Mesendoderm (in vitro differentiated cells): ENCODE results near the gene BACH2.
A peak's percentile ranks its signal among the peaks of the same experiment; 100 is the strongest.

Source experiments
- DNase-seq: peaks from one replicate; pipeline ENCODE4 v3.0.0; 2013
- H2AK5ac ChIP-seq: 2 replicates; pipeline ENCODE4 v1.6.1; 2013; ENCODE audit warnings: low read length, inconsistent platforms
- H2BK120ac ChIP-seq: 2 replicates; pipeline ENCODE4 v1.6.1; 2013; ENCODE audit warnings: low read depth, mild to moderate bottlenecking, low read length, moderate library complexity, mixed read lengths
- H2BK15ac ChIP-seq: replicated peaks from 2 replicates; pipeline ENCODE4 v1.6.1; 2013; ENCODE audit warnings: low read depth, mild to moderate bottlenecking, moderate library complexity
- H2BK5ac ChIP-seq: 2 replicates; pipeline ENCODE4 v1.6.1; 2013; ENCODE audit warnings: low read length, inconsistent platforms
- H3K18ac ChIP-seq: 2 replicates; pipeline ENCODE4 v1.6.1; 2013; ENCODE audit warnings: mild to moderate bottlenecking, low read length, mixed read lengths
- H3K23ac ChIP-seq: one replicate; pipeline ENCODE4 v1.6.1; 2013; ENCODE audit warnings: low read length
- H3K27ac ChIP-seq: 2 replicates; pipeline ENCODE4 v1.5.1; 2013; ENCODE audit warnings: low read depth, mild to moderate bottlenecking, inconsistent platforms, low read length, moderate library complexity
- H3K27me3 ChIP-seq: 2 replicates; pipeline ENCODE4 v1.6.1; 2013; ENCODE audit warnings: low read length, control low read depth, mild to moderate bottlenecking, inconsistent platforms; ENCODE audit not compliant: insufficient read depth, poor library complexity
- H3K36me3 ChIP-seq: 2 replicates; pipeline ENCODE4 v1.6.1; 2013; ENCODE audit warnings: low read length, inconsistent platforms; ENCODE audit not compliant: control insufficient read depth, insufficient read depth
- H3K4ac ChIP-seq: one replicate; pipeline ENCODE4 v1.6.1; 2013; ENCODE audit warnings: low read depth, mild to moderate bottlenecking, low read length, moderate library complexity
- H3K4me1 ChIP-seq: 2 replicates; pipeline ENCODE4 v1.6.1; 2013; ENCODE audit warnings: low read depth, low read length, inconsistent platforms; ENCODE audit not compliant: control insufficient read depth
- H3K4me2 ChIP-seq: 2 replicates; pipeline ENCODE4 v1.6.1; 2013; ENCODE audit warnings: low read length
- H3K4me3 ChIP-seq: 2 replicates; pipeline ENCODE4 v1.5.1; 2013; ENCODE audit warnings: mild to moderate bottlenecking, low read length
- H3K56ac ChIP-seq: one replicate; pipeline ENCODE4 v1.6.1; 2013; ENCODE audit warnings: low read length
- H3K79me1 ChIP-seq: 2 replicates; pipeline ENCODE4 v1.6.1; 2013; ENCODE audit warnings: low read length, inconsistent platforms
- H3K79me2 ChIP-seq: 2 replicates; pipeline ENCODE4 v1.6.1; 2013; ENCODE audit warnings: mild to moderate bottlenecking, low read length; ENCODE audit not compliant: control insufficient read depth, insufficient read depth
- H3K9ac ChIP-seq: 2 replicates; pipeline ENCODE4 v1.6.1; 2013; ENCODE audit warnings: low read length, inconsistent platforms
- H4K5ac ChIP-seq: one replicate; pipeline ENCODE4 v1.6.1; 2013; ENCODE audit warnings: low read length
- H4K8ac ChIP-seq: one replicate; pipeline ENCODE4 v1.6.1; 2013; ENCODE audit warnings: low read depth, mild to moderate bottlenecking, control low read depth, low read length, moderate library complexity
- WGBS: extraction: QIAGEN DNeasy Blood & Tissue Kit; methylation state at CpG from one replicate; pipeline ENCODE4 v1.1.7; 2013; ENCODE audit warnings: low lambda C conversion rate, missing lambda C conversion rate; ENCODE audit not compliant: insufficient coverage; ENCODE audit errors: extremely low coverage; 5-methylcytosine and 5-hydroxymethylcytosine counted together

The BACH2 gene

DNA sequence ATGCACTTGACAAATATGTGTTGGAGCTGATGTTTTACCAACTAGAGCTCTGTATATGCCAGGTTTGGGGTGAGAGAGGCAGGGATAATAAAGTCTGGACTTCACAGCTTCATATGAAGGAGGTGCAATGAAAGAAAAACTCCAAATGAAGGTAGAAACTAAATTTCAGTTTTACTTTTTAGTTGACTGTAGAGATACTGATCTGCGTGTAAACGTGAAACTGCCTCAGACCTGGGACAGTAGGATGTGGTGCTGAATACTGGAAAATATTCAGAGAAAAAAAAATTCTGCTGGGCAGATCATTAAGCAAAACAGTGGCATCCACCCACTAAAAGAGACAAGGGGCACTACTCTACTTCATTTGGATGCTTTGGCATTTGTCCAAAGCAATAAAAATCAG lies 94.5 kb downstream of the BACH2 start:
- Histone ChIP-seq H2AK5ac (no peak overlapping the region), H4K5ac (no peak overlapping the region), H3K36me3 (no peaks in the 10 kb centered on the region), H3K79me1 (no peaks in the 10 kb centered on the region), H3K27ac (no peak overlapping the region), H3K4me3 (no peak overlapping the region), H3K4me1 (no peaks in the 10 kb centered on the region), H3K27me3 (no peaks in the 10 kb centered on the region), H3K9ac (no peak overlapping the region), H3K23ac (no peak overlapping the region), H3K18ac (no peak overlapping the region), H2BK5ac (no peak overlapping the region), H2BK15ac (no peak overlapping the region), H2BK120ac (no peak overlapping the region), H3K56ac (no peak overlapping the region), H4K8ac (no peak overlapping the region), H3K79me2 (no peaks in the 10 kb centered on the region), H3K4me2 (no peak overlapping the region), H3K4ac (no peak overlapping the region)
- WGBS = no CpG with 5 or more reads among the region's 2 CpGs
- no peak for DNase-seq

DNA sequence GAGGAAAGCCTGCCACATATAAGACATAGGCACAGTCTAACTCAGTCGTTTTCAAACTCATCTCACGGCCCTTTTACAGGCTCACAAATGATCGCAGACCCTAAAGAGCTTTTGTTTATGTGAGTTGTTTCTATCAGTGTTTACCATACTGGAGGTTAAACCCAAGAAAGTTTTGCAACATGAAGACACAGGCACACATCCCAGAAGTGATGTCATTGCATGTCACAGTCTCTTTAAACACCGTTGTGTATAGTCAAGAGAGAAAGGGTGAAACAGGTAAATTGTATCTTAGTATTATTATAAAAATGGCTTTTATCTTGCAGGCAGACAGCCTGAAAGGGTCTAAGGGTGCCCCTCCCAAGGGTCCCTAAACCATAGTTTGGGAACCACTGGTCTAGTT lies 96.7 kb downstream of the BACH2 start:
- H3K4ac ChIP-seq = no peak overlapping the region
- no peak overlapping the region for H3K4me2 ChIP-seq
- H3K79me2 ChIP-seq = no peaks in the 10 kb centered on the region
- no peak overlapping the region for H2BK5ac ChIP-seq
- DNase-seq = no peak
- H3K4me1 ChIP-seq = peaks cover 4% of the 10 kb centered on the region
- no peak overlapping the region for H4K8ac ChIP-seq
- no peak overlapping the region for H2BK120ac ChIP-seq
- H2AK5ac ChIP-seq = no peak overlapping the region
- no peak overlapping the region for H4K5ac ChIP-seq
- H3K9ac ChIP-seq = no peak overlapping the region
- no peak overlapping the region for H3K23ac ChIP-seq
- H3K27me3 ChIP-seq = no peaks in the 10 kb centered on the region
- H3K79me1 ChIP-seq = no peaks in the 10 kb centered on the region
- no peak overlapping the region for H3K18ac ChIP-seq
- H3K36me3 ChIP-seq = no peaks in the 10 kb centered on the region
- H2BK15ac ChIP-seq = no peak overlapping the region
- no peak overlapping the region for H3K4me3 ChIP-seq
- WGBS = no CpG with 5 or more reads among the region's 4 CpGs
- H3K27ac ChIP-seq = no peak overlapping the region
- H3K56ac ChIP-seq = no peak overlapping the region

DNA sequence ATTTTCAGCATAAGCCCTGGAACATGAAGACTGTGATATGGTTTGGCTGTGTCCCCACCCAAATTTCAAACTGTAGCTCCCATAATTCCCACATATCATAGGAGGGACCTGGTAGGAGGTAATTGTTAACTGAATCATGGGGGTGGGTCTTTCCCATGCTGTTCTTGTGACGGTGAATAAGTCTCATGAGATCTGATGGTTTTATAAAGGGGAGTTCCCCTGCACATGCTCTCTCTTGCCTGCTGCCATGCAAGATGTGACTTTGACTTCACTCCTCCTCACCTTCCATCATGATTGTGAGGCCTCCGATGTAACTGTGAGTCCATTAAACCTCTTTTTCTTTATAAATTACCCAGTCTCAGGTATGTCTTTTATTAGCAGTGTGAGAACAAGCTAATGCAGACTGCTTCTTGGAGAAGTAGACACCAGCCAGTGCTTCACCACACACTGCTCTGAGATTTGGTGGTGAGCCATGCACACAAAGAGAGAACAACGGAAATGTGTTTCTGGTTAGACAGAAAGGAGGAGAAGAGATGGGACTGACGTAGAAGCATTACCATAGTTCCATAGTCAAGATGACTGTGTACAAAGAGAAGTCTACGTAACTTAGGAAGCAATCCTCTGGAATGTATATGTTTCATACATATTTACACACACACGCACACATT lies 97.8 kb downstream of the BACH2 start:
- H3K79me1 ChIP-seq = no peaks in the 10 kb centered on the region
- H3K36me3 ChIP-seq = no peaks in the 10 kb centered on the region
- no peak overlapping the region for H2BK15ac ChIP-seq
- no peak overlapping the region for H3K4me2 ChIP-seq
- H2BK5ac ChIP-seq = no peak overlapping the region
- H3K56ac ChIP-seq = no peak overlapping the region
- H3K18ac ChIP-seq = no peak overlapping the region
- no peak overlapping the region for H4K8ac ChIP-seq
- H2BK120ac ChIP-seq = no peak overlapping the region
- no peak overlapping the region for H3K23ac ChIP-seq
- H3K27me3 ChIP-seq = no peaks in the 10 kb centered on the region
- H2AK5ac ChIP-seq = no peak overlapping the region
- H3K9ac ChIP-seq = no peak overlapping the region
- WGBS = no CpG with 5 or more reads among the region's 6 CpGs
- H3K79me2 ChIP-seq = no peaks in the 10 kb centered on the region
- H4K5ac ChIP-seq = no peak overlapping the region
- H3K4ac ChIP-seq = no peak overlapping the region
- no peak for DNase-seq
- H3K4me3 ChIP-seq = no peak overlapping the region
- H3K27ac ChIP-seq = no peak overlapping the region
- peaks cover 4% of the 10 kb centered on the region for H3K4me1 ChIP-seq

DNA sequence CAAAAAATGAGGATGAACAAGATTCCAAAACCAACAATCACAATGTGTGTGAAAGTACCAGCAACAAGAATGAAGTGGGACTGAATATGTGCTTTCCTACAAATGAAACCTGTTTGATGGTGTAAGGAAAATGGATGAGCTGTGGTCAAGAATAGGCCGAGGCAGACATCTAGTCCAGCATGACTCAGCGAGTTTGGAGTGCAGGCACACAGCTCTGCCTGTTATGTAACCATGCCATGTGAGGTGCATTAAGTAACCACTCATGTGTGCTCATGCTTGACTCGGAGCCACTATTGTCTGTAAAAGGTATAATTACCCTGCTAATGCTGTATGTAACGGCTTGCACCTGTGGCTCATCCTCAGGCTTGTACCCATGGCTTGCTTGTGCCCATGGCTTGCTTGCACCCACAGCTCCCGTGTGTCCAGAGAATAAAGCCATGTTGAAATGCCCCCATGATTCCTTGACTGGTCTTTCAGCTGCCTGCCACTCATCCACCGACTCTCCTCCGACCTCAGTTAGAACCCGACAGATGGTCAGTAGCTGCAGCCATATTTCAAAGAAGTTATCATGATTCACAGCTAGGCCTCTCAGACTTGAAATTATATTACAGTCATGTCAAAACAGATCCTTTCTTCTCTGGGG lies 98.7 kb downstream of the BACH2 start:
- H3K79me1 ChIP-seq = no peaks in the 10 kb centered on the region
- H3K23ac ChIP-seq = no peak overlapping the region
- no peak overlapping the region for H2BK15ac ChIP-seq
- H4K8ac ChIP-seq = no peak overlapping the region
- H2BK5ac ChIP-seq = no peak overlapping the region
- no peak overlapping the region for H4K5ac ChIP-seq
- peaks cover 4% of the 10 kb centered on the region for H3K4me1 ChIP-seq
- H3K4me3 ChIP-seq = no peak overlapping the region
- H3K27me3 ChIP-seq = no peaks in the 10 kb centered on the region
- no peak overlapping the region for H3K9ac ChIP-seq
- WGBS = no CpG with 5 or more reads among the region's 8 CpGs
- no peak overlapping the region for H3K4ac ChIP-seq
- H2BK120ac ChIP-seq = no peak overlapping the region
- H3K18ac ChIP-seq = no peak overlapping the region
- H3K79me2 ChIP-seq = no peaks in the 10 kb centered on the region
- no peak overlapping the region for H3K4me2 ChIP-seq
- DNase-seq = no peak
- no peak overlapping the region for H3K27ac ChIP-seq
- H3K36me3 ChIP-seq = no peaks in the 10 kb centered on the region
- no peak overlapping the region for H2AK5ac ChIP-seq
- no peak overlapping the region for H3K56ac ChIP-seq

DNA sequence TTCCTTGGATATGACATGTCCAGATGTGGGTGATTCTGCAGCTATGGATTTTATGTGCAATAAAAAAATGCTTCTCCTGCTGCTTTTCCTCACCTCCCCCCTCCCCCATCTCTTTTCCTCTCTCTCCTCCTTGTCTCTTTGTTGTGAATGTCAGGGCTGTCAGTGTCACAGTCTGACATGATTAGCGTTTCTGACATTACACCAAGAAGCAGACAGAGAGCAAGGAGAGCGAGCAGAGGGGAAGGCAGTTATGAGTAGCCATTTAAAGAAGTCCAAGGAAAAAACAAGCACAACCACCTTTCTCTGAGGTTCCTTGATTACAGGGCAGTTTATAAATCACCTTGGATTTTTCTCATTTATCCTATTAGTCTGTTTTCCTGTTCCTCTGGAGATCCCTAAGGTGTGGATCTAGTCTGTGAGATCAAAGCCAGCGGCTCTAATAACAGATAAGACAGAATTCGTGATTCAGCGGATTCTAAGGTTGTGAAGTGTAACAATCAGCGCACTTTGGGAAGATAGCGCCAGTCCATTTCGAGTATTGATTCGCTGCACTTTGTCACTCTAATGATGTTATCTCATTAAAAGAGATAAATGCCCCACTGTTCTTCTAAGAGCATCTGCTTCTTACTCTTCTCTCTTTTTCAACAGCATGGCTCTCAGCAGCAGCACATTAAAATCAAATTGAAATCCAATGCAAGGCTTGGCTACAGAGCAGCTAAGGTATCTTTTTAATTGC lies 101.4 kb downstream of the BACH2 start:
- no peaks in the 10 kb centered on the region for H3K79me1 ChIP-seq
- H3K27ac ChIP-seq = no peak overlapping the region
- no peak overlapping the region for H4K8ac ChIP-seq
- no peak overlapping the region for H2BK15ac ChIP-seq
- no peak overlapping the region for H2BK120ac ChIP-seq
- no peak overlapping the region for H3K56ac ChIP-seq
- no peak overlapping the region for H3K4ac ChIP-seq
- H4K5ac ChIP-seq = no peak overlapping the region
- no peak overlapping the region for H3K9ac ChIP-seq
- H3K79me2 ChIP-seq = no peaks in the 10 kb centered on the region
- H3K18ac ChIP-seq = no peak overlapping the region
- H3K36me3 ChIP-seq = no peaks in the 10 kb centered on the region
- H3K4me3 ChIP-seq = no peak overlapping the region
- H2BK5ac ChIP-seq = no peak overlapping the region
- no peaks in the 10 kb centered on the region for H3K27me3 ChIP-seq
- peak; percentile 67 for DNase-seq
- H3K4me2 ChIP-seq = no peak overlapping the region
- H2AK5ac ChIP-seq = no peak overlapping the region
- H3K4me1 ChIP-seq = peaks cover 4% of the 10 kb centered on the region
- no peak overlapping the region for H3K23ac ChIP-seq
- no CpG with 5 or more reads among the region's 9 CpGs for WGBS
